Neuron (in vitro differentiated cells): ENCODE data around the gene EPHB2.

ENCODE experiments used
- H2AFZ ChIP-seq: one replicate; pipeline ENCODE4 v1.6.1; 2013; ENCODE audit warnings: low read depth, mild to moderate bottlenecking, inconsistent platforms, low read length, moderate library complexity
- H3K27me3 ChIP-seq: one replicate; pipeline ENCODE4 v1.6.1; 2013; ENCODE audit warnings: low read length; ENCODE audit not compliant: insufficient read depth
- H3K36me3 ChIP-seq: one replicate; pipeline ENCODE4 v1.6.1; 2013; ENCODE audit warnings: low read length; ENCODE audit not compliant: insufficient read depth
- H3K4me1 ChIP-seq: one replicate; pipeline ENCODE4 v1.6.1; 2013; ENCODE audit warnings: low read length; ENCODE audit not compliant: insufficient read depth
- H3K4me3 ChIP-seq: 2 replicates; pipeline ENCODE4 v1.5.1; 2013; ENCODE audit warnings: mild to moderate bottlenecking, low read length, moderate library complexity
- H3K9me3 ChIP-seq: one replicate; pipeline ENCODE4 v1.6.1; 2013; ENCODE audit warnings: low read length

EPHB2 gene

DNA sequence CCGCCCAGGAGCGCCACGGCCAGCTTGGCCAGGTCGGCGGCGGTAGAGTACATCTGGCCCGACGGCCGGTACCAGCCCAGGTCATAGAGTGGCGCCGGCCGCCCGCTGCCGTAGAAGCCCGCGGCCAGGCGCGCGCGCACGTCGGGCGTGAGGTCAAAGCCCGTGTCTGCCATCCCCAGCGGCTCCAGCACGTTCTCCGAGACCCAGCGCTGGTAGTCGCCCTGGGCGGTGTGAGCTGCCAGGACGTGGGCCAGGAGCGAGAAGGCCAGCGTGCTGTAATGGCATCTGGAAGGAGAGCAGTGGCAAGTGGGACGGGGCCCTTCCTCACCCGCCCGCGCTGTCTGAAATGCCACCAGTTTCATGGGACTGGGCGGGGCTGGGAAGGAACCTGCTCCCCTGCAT is 243.1 kb downstream of the EPHB2 start:
- Histone ChIP-seq H3K4me3 (no peak overlapping the region), H2AFZ (no peak overlapping the region), H3K4me1 (no peaks in the 10 kb centered on the region), H3K27me3 (peaks cover 3% of the 10 kb centered on the region), H3K36me3 (no peaks in the 10 kb centered on the region), H3K9me3 (no peaks in the 10 kb centered on the region)

DNA sequence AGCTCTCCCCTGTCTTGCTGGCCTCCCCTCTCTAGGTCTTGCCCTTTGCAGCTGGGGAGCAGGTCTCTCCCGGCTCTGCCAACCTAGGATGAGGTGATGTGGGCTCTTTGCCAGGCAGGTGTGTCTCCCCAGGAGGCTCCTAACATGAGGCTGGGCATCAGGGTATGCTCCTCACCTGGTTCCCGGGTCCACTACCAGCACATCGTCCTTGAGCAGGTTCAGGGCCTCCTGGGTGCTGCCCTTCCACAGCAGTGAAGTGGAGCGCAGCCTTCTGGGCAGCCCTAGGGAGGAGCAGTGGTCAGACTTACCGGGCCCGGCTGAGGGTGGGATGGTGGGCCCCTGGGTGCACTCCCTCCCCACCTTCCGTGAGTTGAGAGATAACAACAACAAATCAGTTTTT is 244.5 kb downstream of the EPHB2 start:
- Histone ChIP-seq H3K27me3 (peaks cover 3% of the 10 kb centered on the region), H3K36me3 (no peaks in the 10 kb centered on the region), H3K4me1 (no peaks in the 10 kb centered on the region), H3K4me3 (no peak overlapping the region), H3K9me3 (no peaks in the 10 kb centered on the region), H2AFZ (no peak overlapping the region)

DNA sequence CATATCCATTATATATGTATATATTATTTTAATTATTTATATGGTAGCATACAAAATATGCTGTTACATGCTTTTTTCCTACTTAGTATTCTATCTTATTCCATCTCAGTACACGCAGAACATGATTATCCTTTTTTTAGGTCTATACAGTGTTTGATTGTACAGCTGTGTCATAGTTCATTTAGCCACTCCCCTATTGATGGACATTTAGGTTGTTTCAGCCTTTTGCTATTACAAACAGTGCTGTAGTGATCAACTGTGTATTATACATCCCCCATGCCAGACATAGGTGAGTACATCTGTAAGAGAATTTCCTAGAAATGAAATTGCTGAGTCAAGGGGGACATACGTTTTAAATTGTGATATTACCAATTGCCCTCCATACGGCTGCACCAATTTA is 246.4 kb downstream of the EPHB2 start:
- Histone ChIP-seq H3K27me3 (peaks cover 3% of the 10 kb centered on the region), H2AFZ (no peak overlapping the region), H3K36me3 (no peaks in the 10 kb centered on the region), H3K4me3 (no peak overlapping the region), H3K4me1 (no peaks in the 10 kb centered on the region), H3K9me3 (no peaks in the 10 kb centered on the region)

DNA sequence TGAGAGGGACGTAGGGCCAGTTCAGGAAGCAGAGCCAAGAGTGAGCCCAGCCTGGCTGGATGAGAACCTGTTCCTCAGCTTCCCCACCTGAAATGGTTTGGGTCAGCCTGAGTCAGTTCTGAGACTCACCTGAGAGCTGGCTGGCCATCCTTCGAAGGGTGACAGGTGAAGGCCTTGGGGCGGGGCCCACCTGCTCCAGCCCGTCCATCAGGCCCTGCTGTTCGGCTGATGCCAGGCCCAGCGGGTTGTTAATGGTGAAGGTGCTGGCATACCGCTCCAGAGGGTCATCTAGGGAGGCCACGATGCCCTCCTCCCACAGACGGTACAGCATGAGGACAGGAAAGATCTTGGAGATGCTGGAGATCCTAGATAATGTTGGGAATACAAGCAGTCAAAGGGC is 247.9 kb downstream of the EPHB2 start:
- H2AFZ ChIP-seq, result no peak overlapping the region
- H3K4me1 ChIP-seq, result no peaks in the 10 kb centered on the region
- no peaks in the 10 kb centered on the region for H3K9me3 ChIP-seq
- peaks cover 12% of the 10 kb centered on the region for H3K27me3 ChIP-seq
- H3K36me3 ChIP-seq, result no peaks in the 10 kb centered on the region
- H3K4me3 ChIP-seq, result no peak overlapping the region

DNA sequence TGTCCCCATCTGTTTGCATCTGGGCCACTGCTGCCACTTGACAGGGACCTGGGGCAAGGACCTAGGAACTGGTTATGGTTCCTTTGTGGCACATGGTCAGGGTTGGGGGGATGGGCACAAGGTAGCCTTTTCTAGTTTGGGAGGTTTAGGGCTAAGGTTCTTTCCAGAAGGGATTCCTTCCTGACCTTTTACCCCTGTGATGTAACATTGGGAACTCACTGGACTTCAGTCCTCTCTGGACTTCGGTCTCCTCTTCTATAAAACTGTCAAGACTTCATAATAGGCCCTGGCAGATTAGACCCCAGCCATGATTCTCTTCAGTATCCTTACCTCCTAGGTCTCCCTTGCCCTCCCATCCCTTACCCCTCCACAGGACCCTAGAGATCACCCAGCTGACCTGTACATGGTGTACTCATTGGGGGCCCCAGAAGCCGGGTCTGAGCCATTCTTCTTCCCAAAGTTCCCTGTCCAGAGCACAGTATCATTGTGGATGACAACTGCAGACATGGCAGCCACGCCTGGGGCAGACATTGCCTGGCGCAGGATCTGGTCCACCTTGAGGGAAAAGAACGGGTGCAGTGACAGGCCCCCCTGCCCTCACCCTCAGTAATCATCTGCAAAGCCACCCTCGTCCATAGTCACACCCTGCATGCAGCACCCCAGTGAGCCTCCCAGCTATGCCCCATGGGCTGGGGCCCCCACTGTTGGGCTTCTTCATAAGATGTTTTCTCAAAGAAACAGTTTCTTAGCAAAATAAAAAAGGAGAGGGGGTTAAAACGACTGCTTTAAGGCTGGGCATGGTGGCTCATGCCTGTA is 249.1 kb downstream of the EPHB2 start:
- Histone ChIP-seq H3K27me3 (peaks cover 9% of the 10 kb centered on the region), H3K9me3 (no peaks in the 10 kb centered on the region), H2AFZ (no peak overlapping the region)

DNA sequence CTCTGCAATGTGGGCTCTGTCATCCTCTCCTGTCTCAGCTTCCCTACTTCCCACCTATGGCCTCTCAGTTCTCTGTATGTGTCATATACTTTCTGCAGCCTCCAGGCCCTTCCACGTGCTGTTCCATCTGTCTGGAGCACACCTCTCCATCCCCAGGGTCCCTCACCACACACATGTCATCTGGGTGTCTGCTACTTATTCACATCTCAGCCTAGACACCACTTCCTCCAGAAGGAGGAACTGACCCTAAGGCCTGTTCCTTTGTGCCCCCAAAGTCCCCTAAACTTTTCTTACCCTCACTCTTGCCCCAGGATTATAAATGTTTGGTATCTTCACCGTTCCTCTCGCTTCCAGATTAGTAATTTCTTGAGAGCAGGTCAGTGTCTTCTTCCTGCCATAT is 251.9 kb downstream of the EPHB2 start:
- H3K27me3 ChIP-seq, result peaks cover 12% of the 10 kb centered on the region
- H2AFZ ChIP-seq, result no peak overlapping the region
- H3K36me3 ChIP-seq, result no peaks in the 10 kb centered on the region
- no peak overlapping the region for H3K4me3 ChIP-seq
- no peaks in the 10 kb centered on the region for H3K4me1 ChIP-seq
- peaks cover 3% of the 10 kb centered on the region for H3K9me3 ChIP-seq

More for the DNA sequence above, 249.1 kb downstream of the EPHB2 start:
- no peaks in the 10 kb centered on the region for H3K4me1 ChIP-seq
- no peaks in the 10 kb centered on the region for H3K36me3 ChIP-seq
- no peak overlapping the region for H3K4me3 ChIP-seq

DNA sequence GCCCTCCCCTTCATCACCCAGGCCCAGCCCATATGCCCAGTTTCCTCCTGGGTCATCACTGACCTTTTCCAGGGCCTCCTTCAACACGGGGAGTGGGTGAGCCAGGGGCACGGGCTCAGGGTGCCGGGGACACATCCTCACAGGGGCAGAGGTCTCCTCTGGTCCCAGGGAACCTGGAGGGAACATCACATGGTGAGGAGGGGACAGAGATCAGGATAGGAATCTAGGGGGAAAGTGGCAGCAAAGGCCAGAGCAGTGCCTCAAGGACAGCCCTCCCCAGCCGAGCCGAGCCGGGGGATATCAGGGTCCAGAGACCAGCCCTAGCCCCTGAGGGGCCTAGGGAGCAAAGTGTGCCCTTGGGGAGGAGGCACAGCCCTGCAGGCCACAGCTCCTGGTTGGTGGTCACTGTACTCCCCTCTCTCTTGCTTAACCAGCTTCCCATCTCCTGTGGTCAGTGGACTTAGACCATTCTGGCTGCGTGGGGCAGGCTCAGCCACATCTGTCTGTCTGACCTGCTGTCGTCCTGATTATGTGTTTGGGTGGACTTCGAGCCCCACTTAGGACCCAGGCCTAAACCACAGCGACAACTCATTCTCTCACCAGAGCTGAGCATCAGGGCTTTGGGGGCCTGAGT is 252.5 kb downstream of the EPHB2 start:
- H3K27me3 ChIP-seq, result peaks cover 17% of the 10 kb centered on the region

DNA sequence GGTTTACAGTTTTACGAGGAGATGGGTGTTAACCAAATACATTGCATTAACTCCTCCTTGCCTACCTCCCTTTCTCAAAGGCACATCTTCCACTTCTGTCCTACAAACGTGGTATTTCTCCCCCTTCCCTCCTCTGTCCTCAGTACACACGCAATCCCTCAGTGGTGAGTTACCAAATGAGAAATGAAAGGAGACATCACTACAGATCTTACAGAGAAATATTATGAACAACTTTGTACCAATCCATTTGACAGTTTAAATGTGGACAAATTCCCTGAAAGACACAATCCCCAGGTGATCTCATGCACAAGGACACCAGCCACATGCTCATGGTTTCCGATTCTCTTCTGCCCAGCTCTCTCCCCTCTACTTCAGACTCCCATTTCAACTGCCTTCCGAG is 255.7 kb downstream of the EPHB2 start:
- no peak overlapping the region for H2AFZ ChIP-seq
- peaks cover 3% of the 10 kb centered on the region for H3K9me3 ChIP-seq
- H3K27me3 ChIP-seq, result peaks cover 18% of the 10 kb centered on the region
- H3K36me3 ChIP-seq, result no peaks in the 10 kb centered on the region
- peaks cover 1% of the 10 kb centered on the region for H3K4me1 ChIP-seq
- no peak overlapping the region for H3K4me3 ChIP-seq

More for the DNA sequence above, 252.5 kb downstream of the EPHB2 start:
- Histone ChIP-seq H3K4me3 (no peak overlapping the region), H3K4me1 (no peaks in the 10 kb centered on the region), H2AFZ (no peak overlapping the region), H3K9me3 (peaks cover 3% of the 10 kb centered on the region), H3K36me3 (no peaks in the 10 kb centered on the region)

DNA sequence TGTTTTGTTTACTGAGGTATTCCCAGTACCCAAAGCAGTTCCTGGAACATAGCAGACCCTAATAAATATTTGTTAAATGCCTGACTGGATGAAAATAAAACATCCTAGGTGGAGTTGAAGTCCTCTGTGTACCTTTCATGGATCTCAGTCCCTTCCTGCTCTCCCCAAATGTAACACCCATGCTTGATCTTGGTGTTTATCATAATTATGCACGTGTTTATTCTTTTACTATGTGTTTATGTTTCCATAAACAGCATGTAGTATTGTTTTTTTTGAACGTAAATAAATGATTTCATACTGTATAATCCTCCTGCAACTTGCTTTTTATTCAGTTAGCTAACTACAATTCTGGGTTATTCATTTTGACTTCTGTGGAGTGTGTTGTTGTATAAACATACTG is 257.2 kb downstream of the EPHB2 start:
- peaks cover 3% of the 10 kb centered on the region for H3K9me3 ChIP-seq
- H3K36me3 ChIP-seq, result no peaks in the 10 kb centered on the region
- peaks cover 16% of the 10 kb centered on the region for H3K27me3 ChIP-seq
- H3K4me1 ChIP-seq, result peaks cover 5% of the 10 kb centered on the region
- H2AFZ ChIP-seq, result no peak overlapping the region
- no peak overlapping the region for H3K4me3 ChIP-seq

DNA sequence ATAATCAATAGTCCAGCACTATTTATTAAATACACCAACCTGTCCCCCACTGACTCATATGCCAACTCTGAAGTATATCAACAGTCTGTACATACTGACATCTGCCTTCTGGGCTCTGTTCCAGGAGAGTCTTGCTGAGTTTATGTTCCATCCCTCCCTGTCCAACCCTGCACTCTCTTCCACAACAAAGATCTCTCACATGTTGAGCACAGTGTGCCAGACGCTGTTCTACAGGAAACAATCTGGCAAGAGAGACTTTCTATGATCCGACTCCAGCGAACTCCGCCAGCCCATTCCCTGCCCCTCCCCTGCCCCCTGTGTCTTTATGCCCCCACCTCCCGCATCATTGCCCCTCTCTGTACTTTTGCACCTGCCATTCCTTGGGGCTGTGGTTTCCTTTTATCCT is 258.7 kb downstream of the EPHB2 start:
- H3K4me3 ChIP-seq, result no peak overlapping the region
- H3K9me3 ChIP-seq, result peaks cover 3% of the 10 kb centered on the region
- H3K36me3 ChIP-seq, result no peaks in the 10 kb centered on the region
- H3K4me1 ChIP-seq, result peaks cover 5% of the 10 kb centered on the region
- no peak overlapping the region for H2AFZ ChIP-seq
- H3K27me3 ChIP-seq, result peaks cover 9% of the 10 kb centered on the region

DNA sequence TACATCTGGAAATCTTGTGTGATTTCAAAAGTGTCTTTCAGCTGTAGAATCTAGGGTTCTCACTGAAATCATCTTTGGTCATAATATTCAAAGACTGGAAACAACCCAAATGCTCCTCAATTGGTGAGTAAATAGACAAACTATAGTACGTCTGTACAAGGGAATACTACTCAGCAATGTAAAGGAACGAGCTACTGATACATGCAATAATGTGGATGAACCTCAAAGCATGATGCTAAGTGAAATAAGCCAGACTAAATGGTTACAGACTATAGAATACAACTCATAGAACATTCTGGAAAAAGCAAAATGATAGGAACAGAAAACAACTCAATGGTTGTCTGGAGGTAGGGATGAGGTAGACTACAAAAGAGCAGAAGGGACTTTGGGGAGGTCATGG is 259.5 kb downstream of the EPHB2 start:
- Histone ChIP-seq H3K4me1 (peaks cover 5% of the 10 kb centered on the region), H2AFZ (no peak overlapping the region), H3K4me3 (no peak overlapping the region), H3K27me3 (peaks cover 9% of the 10 kb centered on the region), H3K36me3 (no peaks in the 10 kb centered on the region), H3K9me3 (peaks cover 3% of the 10 kb centered on the region)
